Mesothelial cell of epicardium (in vitro differentiated cells): Measurements from ENCODE around the gene DHRS7B. TPM values are rescaled to one million over a fixed set of nuclear protein-coding genes. Genes with fewer than 3 reads are reported as not detected.

Experiments used
- DNase-seq, 2 experiments: peaks; one replicate each; pipeline ENCODE4 v3.0.0; 2021; ENCODE audit warnings: low spot score in 2 of 2; ENCODE audit not compliant: unreplicated experiment in 2 of 2
- H3K27ac Mint-ChIP-seq: 2 replicates; pipeline ENCODE4 v1.8.0; 2021; ENCODE audit warnings: mixed read lengths
- H3K27me3 Mint-ChIP-seq: 2 replicates; pipeline ENCODE4 v1.8.0; 2021; ENCODE audit warnings: low read depth, mixed read lengths
- H3K36me3 Mint-ChIP-seq: 2 replicates; pipeline ENCODE4 v1.8.0; 2021; ENCODE audit warnings: mixed read lengths
- H3K4me1 Mint-ChIP-seq: 2 replicates; pipeline ENCODE4 v1.8.0; 2021; ENCODE audit warnings: mixed read lengths
- H3K4me3 Mint-ChIP-seq: 2 replicates; pipeline ENCODE4 v1.8.0; 2021; ENCODE audit warnings: mild to moderate bottlenecking, moderate library complexity, mixed read lengths
- H3K9me3 Mint-ChIP-seq: 2 replicates; pipeline ENCODE4 v1.8.0; 2021; ENCODE audit warnings: mixed read lengths
- total RNA-seq: library from RNA; stranded (reverse); gene quantifications from 3 replicates; pipeline ENCODE4 v1.2.1, GENCODE V29; 2021
- TF ChIP-seq, protein P1 (sequence below): fragments of 200-600 bp; sonication (generic); IDR thresholded peaks from one replicate; pipeline ENCODE4 v1.5.0; 2021; ENCODE audit warnings: antibody characterized with exemption; ENCODE audit not compliant: unreplicated experiment

DHRS7B gene
- total RNA-seq, 1 donor from 2014 or later: 19.8 TPM

GRCh38 chr17:21194703-21195102 lies 67.9 kb downstream of the DHRS7B start:
- Mint-ChIP-seq H3K4me3 (no peak overlapping the region), H3K27ac (no peak overlapping the region), H3K4me1 (peaks cover 9% of the 10 kb centered on the region), H3K36me3 (peaks cover 44% of the 10 kb centered on the region), H3K9me3 (no peaks in the 10 kb centered on the region), H3K27me3 (no peaks in the 10 kb centered on the region)
- DNase-seq: no peak
- TF ChIP-seq, protein P1, sequence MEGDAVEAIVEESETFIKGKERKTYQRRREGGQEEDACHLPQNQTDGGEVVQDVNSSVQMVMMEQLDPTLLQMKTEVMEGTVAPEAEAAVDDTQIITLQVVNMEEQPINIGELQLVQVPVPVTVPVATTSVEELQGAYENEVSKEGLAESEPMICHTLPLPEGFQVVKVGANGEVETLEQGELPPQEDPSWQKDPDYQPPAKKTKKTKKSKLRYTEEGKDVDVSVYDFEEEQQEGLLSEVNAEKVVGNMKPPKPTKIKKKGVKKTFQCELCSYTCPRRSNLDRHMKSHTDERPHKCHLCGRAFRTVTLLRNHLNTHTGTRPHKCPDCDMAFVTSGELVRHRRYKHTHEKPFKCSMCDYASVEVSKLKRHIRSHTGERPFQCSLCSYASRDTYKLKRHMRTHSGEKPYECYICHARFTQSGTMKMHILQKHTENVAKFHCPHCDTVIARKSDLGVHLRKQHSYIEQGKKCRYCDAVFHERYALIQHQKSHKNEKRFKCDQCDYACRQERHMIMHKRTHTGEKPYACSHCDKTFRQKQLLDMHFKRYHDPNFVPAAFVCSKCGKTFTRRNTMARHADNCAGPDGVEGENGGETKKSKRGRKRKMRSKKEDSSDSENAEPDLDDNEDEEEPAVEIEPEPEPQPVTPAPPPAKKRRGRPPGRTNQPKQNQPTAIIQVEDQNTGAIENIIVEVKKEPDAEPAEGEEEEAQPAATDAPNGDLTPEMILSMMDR: no peak

- no peak for DNase-seq
- no peak overlapping the region for H3K4me3 Mint-ChIP-seq
- peaks cover 13% of the 10 kb centered on the region for H3K4me1 Mint-ChIP-seq
- peaks cover 36% of the 10 kb centered on the region for H3K36me3 Mint-ChIP-seq
- no peaks in the 10 kb centered on the region for H3K27me3 Mint-ChIP-seq
- TF ChIP-seq, protein P1: no peak
- H3K9me3 Mint-ChIP-seq: no peaks in the 10 kb centered on the region
- no peak overlapping the region for H3K27ac Mint-ChIP-seq
Observed at GRCh38 chr17:21196126-21196525, 69.4 kb downstream of the DHRS7B start.

- Mint-ChIP-seq H3K4me1 (peaks cover 13% of the 10 kb centered on the region), H3K27me3 (no peaks in the 10 kb centered on the region), H3K9me3 (no peaks in the 10 kb centered on the region), H3K36me3 (peaks cover 29% of the 10 kb centered on the region), H3K4me3 (no peak overlapping the region), H3K27ac (no peak overlapping the region)
- no peak for DNase-seq
- TF ChIP-seq, protein P1: no peak
Observed at GRCh38 chr17:21198411-21198810, 71.6 kb downstream of the DHRS7B start.

GRCh38 chr17:21199311-21199710 lies 72.5 kb downstream of the DHRS7B start:
- Mint-ChIP-seq H3K27ac (no peak overlapping the region), H3K4me1 (peaks cover 10% of the 10 kb centered on the region), H3K4me3 (no peak overlapping the region), H3K36me3 (peaks cover 25% of the 10 kb centered on the region), H3K9me3 (no peaks in the 10 kb centered on the region), H3K27me3 (no peaks in the 10 kb centered on the region)
- no peak for DNase-seq
- TF ChIP-seq, protein P1: no peak

GRCh38 chr17:21199856-21200255 lies 73.1 kb downstream of the DHRS7B start:
- Mint-ChIP-seq H3K36me3 (peaks cover 20% of the 10 kb centered on the region), H3K27ac (peak overlapping the region; percentile 3), H3K4me3 (no peak overlapping the region), H3K9me3 (no peaks in the 10 kb centered on the region), H3K27me3 (no peaks in the 10 kb centered on the region), H3K4me1 (peaks cover 5% of the 10 kb centered on the region)
- TF ChIP-seq, protein P1: no peak
- no peak for DNase-seq
